WERI-Rb-1 (cell line): ENCODE measurements around the gene ROCK1.

Source experiments
- DNase-seq: peaks from one replicate; pipeline ENCODE4 v3.0.0-alpha.2; 2020
- H3K27ac ChIP-seq: fragments of 250-450 bp; sonication (Bioruptor Pico); 2 replicates; pipeline ENCODE4 v1.5.1; 2020; ENCODE audit warnings: mild to moderate bottlenecking, moderate library complexity
- H3K27me3 ChIP-seq: fragments of 250-450 bp; sonication (Bioruptor Pico); 2 replicates; pipeline ENCODE4 v1.5.1; 2021; ENCODE audit warnings: mild to moderate bottlenecking, low read depth, moderate library complexity; ENCODE audit not compliant: insufficient read depth, severe bottlenecking
- H3K36me3 ChIP-seq: fragments of 250-450 bp; sonication (Bioruptor Pico); 2 replicates; pipeline ENCODE4 v1.5.1; 2020; ENCODE audit warnings: mild to moderate bottlenecking, moderate library complexity
- H3K4me3 ChIP-seq: 2 replicates; pipeline ENCODE4 v1.5.1; 2011; ENCODE audit warnings: low read depth, mild to moderate bottlenecking, control low read depth, low read length
- H3K9me3 ChIP-seq: fragments of 250-450 bp; sonication (Bioruptor Pico); 2 replicates; pipeline ENCODE4 v1.5.1; 2021; ENCODE audit warnings: mild to moderate bottlenecking, moderate library complexity; ENCODE audit not compliant: severe bottlenecking
- CTCF ChIP-seq: IDR thresholded peaks from 2 replicates; pipeline ENCODE4 v1.5.1; 2011; ENCODE audit warnings: low read depth, mild to moderate bottlenecking, control low read depth, inconsistent platforms, low read length

The ROCK1 gene

GRCh38 chr18:21118806-21119205, 7.2 kb upstream of the ROCK1 start:
- no peak for TF ChIP-seq CTCF
- no peaks in the 10 kb centered on the region for H3K36me3 ChIP-seq
- H3K27ac ChIP-seq = no peak overlapping the region
- H3K4me3 ChIP-seq = no peak overlapping the region
- no peak for DNase-seq
- no peaks in the 10 kb centered on the region for H3K9me3 ChIP-seq
- H3K27me3 ChIP-seq = peaks cover 4% of the 10 kb centered on the region

DNA sequence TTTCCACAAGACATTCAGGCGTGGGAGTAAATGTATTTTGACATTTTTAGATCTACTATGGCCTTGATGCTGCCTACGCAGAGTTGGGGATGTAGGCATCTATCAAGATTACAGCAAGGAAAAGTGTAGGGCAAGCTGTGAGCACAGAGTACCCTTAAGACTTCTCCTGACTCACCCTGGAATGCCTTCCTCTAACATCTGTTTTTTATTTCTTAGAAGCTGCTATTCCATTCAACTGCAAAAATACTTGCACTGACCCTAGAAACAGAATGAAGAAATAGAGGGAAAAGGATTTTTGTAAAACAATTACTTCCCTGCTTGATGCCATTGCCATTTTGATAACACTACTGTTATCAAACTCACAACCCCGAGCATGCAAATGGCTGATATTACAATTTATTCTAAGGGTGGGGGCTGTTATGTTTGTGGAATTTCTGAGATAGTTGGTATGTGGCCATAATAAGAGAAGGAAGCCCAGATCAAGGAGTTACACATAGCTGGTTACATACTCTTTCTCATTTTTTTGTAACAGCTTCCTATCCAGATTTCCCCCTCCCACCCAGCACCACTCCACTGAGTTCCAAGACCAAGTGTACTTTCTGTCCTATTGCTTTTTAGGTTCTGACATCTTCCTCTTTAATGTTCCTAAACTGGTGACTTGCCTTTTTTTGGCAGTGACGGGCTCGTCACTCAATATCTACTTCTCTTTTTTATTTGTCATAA, 6.0 kb upstream of the ROCK1 start:
- H3K36me3 ChIP-seq = no peaks in the 10 kb centered on the region
- H3K9me3 ChIP-seq = no peaks in the 10 kb centered on the region
- DNase-seq = no peak
- H3K4me3 ChIP-seq = no peak overlapping the region
- no peak for TF ChIP-seq CTCF
- peaks cover 4% of the 10 kb centered on the region for H3K27me3 ChIP-seq
- H3K27ac ChIP-seq = no peak overlapping the region

DNA sequence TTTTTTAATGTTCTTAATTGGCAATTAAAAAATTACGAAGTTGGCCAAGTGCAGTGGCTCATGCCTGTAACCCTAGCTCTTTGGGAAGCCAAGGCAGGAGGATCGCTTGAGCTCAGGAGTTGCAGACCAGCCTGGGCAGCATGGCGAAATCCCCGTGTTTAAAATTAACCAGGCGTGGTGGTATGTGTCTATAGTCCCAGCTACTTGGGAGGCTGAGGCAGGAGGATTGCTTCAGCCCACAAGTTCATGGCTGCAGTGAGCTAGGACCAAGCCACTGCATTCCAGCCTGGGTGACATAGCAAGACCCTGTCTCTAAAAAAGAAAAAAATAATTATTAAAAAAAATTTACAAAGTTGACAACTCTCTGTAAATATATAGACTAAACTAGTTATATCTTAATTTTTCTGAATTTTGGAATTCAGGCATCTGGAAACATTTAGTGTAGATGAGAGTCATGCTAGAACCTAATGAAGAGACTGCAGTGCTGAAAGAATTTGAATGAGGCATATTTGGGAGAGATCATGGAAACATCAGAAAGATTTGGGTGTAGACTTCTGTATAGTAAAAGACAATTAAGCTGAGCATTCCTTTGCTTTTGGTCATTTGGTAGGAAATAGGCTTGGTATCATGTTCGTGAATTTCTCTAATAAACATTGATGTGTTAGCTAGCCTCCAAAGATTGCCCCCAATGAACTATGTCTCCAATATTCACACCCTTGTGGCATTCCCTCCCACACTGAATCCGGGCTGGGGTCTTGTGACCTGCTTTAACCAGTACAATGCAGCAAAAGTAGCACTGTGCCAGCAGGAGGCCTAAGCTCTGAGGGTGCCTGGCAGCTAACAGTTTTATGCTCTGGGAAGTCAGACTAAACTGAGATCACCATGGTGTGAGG, 4.2 kb upstream of the ROCK1 start:
- H3K27ac ChIP-seq = no peak overlapping the region
- H3K27me3 ChIP-seq = peaks cover 4% of the 10 kb centered on the region
- peaks cover 3% of the 10 kb centered on the region; the same call in 1 of the 2 replicates for H3K36me3 ChIP-seq
- no peaks in the 10 kb centered on the region for H3K9me3 ChIP-seq
- TF ChIP-seq CTCF = no peak
- DNase-seq = no peak
- no peak overlapping the region for H3K4me3 ChIP-seq

DNA sequence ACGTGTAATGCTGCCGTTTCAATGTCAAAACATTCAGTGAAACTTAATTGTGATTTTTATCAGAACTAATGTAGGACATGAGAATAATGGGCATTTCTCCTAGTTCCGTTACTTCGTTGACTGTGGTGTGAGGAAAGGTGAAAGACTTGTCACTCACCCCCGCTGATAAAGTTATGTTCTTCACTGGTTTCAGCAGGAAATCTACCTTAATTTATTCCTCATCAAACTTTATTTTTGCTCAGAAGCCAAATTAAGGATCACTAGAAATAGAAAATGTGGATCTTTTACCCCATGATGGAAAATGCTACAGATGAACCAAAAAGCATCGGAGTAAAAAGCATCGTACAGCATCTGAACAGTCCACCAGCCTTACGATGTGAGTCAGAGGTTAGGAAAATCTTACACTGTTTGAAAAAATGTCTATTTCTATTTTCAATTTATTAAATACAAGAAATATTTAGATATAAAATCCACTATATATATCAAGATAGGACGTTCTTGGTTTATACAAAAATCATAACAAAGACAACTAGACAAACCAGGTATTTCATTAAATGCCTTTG, 1.0 kb upstream of the ROCK1 start:
- peak overlapping the region; percentile 55 for H3K4me3 ChIP-seq
- TF ChIP-seq CTCF = no peak
- H3K27me3 ChIP-seq = no peaks in the 10 kb centered on the region
- H3K27ac ChIP-seq = no peak overlapping the region
- H3K9me3 ChIP-seq = no peaks in the 10 kb centered on the region
- H3K36me3 ChIP-seq = peaks cover 3% of the 10 kb centered on the region; the same call in 1 of the 2 replicates
- DNase-seq = no peak

- Histone ChIP-seq H3K27ac (peak overlapping the region; percentile 28; the same call in 1 of the 2 replicates), H3K27me3 (no peaks in the 10 kb centered on the region), H3K36me3 (peaks cover 3% of the 10 kb centered on the region; the same call in 1 of the 2 replicates), H3K9me3 (no peaks in the 10 kb centered on the region), H3K4me3 (peak overlapping the region; percentile 55)
- DNase-seq = no peak
- TF ChIP-seq CTCF = no peak
Observed at GRCh38 chr18:21112140-21112473, 494 bp upstream of the ROCK1 start.
